Transverse colon (tissue), 4 donors: ENCODE measurements around the gene CYGB.

ENCODE experiments used
- EP300 ChIP-seq: sonication (generic); formaldehyde crosslinking; IDR thresholded peaks from one replicate; pipeline ENCODE4 v1.6.1; 2017; ENCODE audit warnings: antibody characterized with exemption, low read depth
- POLR2A ChIP-seq: fragments of 450-650 bp; IDR thresholded peaks from one replicate; pipeline ENCODE4 v1.6.1; 2016; ENCODE audit warnings: antibody characterized with exemption, mild to moderate bottlenecking, moderate library complexity
- POLR2AphosphoS5 ChIP-seq, 3 donors: sonication (generic); formaldehyde crosslinking; IDR thresholded peaks; one replicate each; pipeline ENCODE4 v1.6.1; 2016; ENCODE audit warnings: antibody characterized with exemption in 3 of 3
- TF ChIP-seq, protein P1 (sequence below), 5 experiments: fragments of 200-600 bp in 3 of 5; fragments of 450-650 bp in 2 of 5; sonication (generic) in 3 of 5; IDR thresholded peaks; 1 replicate in 2 of 5; 2 replicates in 3 of 5; pipeline ENCODE4 v1.5.1; 2016 to 2017; ENCODE audit warnings: antibody characterized with exemption in 5 of 5, inconsistent platforms in 3 of 5, mild to moderate bottlenecking in 2 of 5, moderate library complexity in 1 of 5

DNA sequence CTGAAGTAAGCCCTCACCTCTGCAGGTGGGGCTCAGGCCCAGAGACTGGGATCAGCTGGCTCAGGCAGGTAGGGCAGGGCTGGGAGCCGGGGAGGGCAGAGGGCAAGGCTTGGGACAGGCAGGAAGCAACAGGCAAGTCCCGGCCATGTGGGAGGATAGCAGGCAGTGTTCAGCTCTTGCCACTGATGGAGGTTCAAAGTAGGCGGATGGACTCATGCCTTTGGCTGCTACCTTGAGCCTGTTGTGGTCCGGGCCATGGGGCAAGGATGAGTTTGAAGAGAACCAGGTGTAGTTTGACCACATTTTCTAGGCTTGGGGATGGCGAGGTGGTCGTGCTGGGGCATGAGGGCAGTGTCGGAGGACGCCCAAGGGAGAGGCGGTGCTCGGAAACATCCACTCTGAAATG is 5.1 kb upstream of the CYGB start:
- TF ChIP-seq, protein P1, sequence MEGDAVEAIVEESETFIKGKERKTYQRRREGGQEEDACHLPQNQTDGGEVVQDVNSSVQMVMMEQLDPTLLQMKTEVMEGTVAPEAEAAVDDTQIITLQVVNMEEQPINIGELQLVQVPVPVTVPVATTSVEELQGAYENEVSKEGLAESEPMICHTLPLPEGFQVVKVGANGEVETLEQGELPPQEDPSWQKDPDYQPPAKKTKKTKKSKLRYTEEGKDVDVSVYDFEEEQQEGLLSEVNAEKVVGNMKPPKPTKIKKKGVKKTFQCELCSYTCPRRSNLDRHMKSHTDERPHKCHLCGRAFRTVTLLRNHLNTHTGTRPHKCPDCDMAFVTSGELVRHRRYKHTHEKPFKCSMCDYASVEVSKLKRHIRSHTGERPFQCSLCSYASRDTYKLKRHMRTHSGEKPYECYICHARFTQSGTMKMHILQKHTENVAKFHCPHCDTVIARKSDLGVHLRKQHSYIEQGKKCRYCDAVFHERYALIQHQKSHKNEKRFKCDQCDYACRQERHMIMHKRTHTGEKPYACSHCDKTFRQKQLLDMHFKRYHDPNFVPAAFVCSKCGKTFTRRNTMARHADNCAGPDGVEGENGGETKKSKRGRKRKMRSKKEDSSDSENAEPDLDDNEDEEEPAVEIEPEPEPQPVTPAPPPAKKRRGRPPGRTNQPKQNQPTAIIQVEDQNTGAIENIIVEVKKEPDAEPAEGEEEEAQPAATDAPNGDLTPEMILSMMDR (IDR thresholded peaks at IDR 0.05) = no peak
- TF ChIP-seq EP300 (no peak), POLR2A (no peak), POLR2AphosphoS5 (IDR thresholded peaks at IDR 0.05) (no peak)
